Heart right ventricle (tissue), 16 donors: Measurements from ENCODE around the gene HERC3. TPM values are rescaled to one million over a fixed set of nuclear protein-coding genes. Genes with fewer than 3 reads are reported as not detected.
"Not testable (repeated sequence)": the region's sequence is repeated elsewhere in the genome, so short reads cannot be mapped to it uniquely, and the experiment has no call there.

Experiments used
- ATAC-seq, 8 donors: fragments of 200-7000 bp; cut with Tn5 transposase; one replicate each; pipeline ENCODE4 v1.9.1; 2020; ENCODE audit warnings: mild to moderate bottlenecking in 8 of 8, moderate library complexity in 8 of 8, moderate number of reproducible peaks in 1 of 8
- DNase-seq, 2 donors: peaks; one replicate each; pipeline ENCODE4 v3.0.0-alpha.2; 2020
- H3K27ac ChIP-seq, 10 donors: fragments of 200-600 bp; sonication (generic) in 2 of 10; one replicate each; pipeline versions ENCODE4 v1.5.0 to v1.8.0; 2020 to 2022; ENCODE audit warnings: mild to moderate bottlenecking in 3 of 10
- H3K27me3 ChIP-seq, 7 donors: fragments of 200-600 bp; one replicate each; pipeline ENCODE4 v1.8.0; 2021 to 2022; ENCODE audit warnings: mild to moderate bottlenecking in 2 of 7
- H3K36me3 ChIP-seq, 9 donors: fragments of 200-600 bp; sonication (generic) in 1 of 9; one replicate each; pipeline versions ENCODE4 v1.5.0 to v1.8.0; 2020 to 2022; ENCODE audit warnings: mild to moderate bottlenecking in 2 of 9
- H3K4me1 ChIP-seq, 9 donors: fragments of 200-600 bp; sonication (generic) in 1 of 9; one replicate each; pipeline versions ENCODE4 v1.5.0 to v1.8.0; 2020 to 2022; ENCODE audit warnings: mild to moderate bottlenecking in 4 of 9
- H3K4me3 ChIP-seq, 10 donors: fragments of 200-600 bp; sonication (generic) in 2 of 10; one replicate each; pipeline versions ENCODE4 v1.5.0 to v1.8.0; 2020 to 2022; ENCODE audit warnings: mild to moderate bottlenecking in 7 of 10, moderate library complexity in 2 of 10
- H3K9me3 ChIP-seq, 11 donors: fragments of 200-600 bp in 10 of 11; sonication (generic) in 2 of 11; one replicate each; pipeline versions ENCODE4 v1.5.0 to v1.8.0; 2013 to 2022; ENCODE audit warnings: mild to moderate bottlenecking in 2 of 11, control low read depth in 1 of 11, moderate library complexity in 1 of 11
- CTCF ChIP-seq, 9 donors: fragments of 200-600 bp; sonication (generic) in 2 of 9; IDR thresholded peaks; one replicate each; pipeline versions ENCODE4 v1.5.0 to v1.8.0; 2021 to 2022; ENCODE audit warnings: antibody characterized with exemption in 9 of 9, mild to moderate bottlenecking in 5 of 9, moderate library complexity in 1 of 9
- WGBS, 2 donors: extraction: QIAGEN DNeasy Blood & Tissue Kit; methylation state at CpG; one replicate each; pipeline ENCODE4 v1.1.7; 2013; ENCODE audit warnings: inconsistent platforms in 1 of 2; 5-methylcytosine and 5-hydroxymethylcytosine counted together
- intact Hi-C, 10 donors: fragments of 100-400 bp; cut with DNase I; formaldehyde crosslinking; loops; one replicate each; pipeline versions ENCODE4 v1.11.1 to v1.14.2; 2022
- polyA plus RNA-seq, 2 donors: library from polyadenylated mRNA; stranded (reverse); fragments of 200-250 nt; gene quantifications; one replicate each; pipeline ENCODE4 v1.2.3, GENCODE V29; 2013
- total RNA-seq, 10 donors: library from RNA; stranded (reverse); fragmentation: NEBNext Ultra II Directional in 3 of 10; extraction: Animal tissue kit (Norgen Biotek cat#: 25700) in 3 of 10; gene quantifications; one replicate each; pipeline versions ENCODE4 v1.2.1 to v1.2.4, GENCODE V29; 2021 to 2023
- donor health status: Arrhythmogenic right ventricular cardiomyopathy.
- donor health status: ischemic (EF 13 %, LVEDD 7.1; RV severe dilation, severe dysfunction).
- donor health status: healthy with polysubstance abuse.
- donor health status: DM: no; HTN: yes; CAD: no.
- donor health status: DM: no; HTN: no; CAD: no.
- donor health status: ischemic (EF 25% LVEDD 6.9; RV normal size, moderate dysfunction).
- donor health status: ischemic (EF 25% LVEDD 5.7; RV mildly dilated, moderate dysfunction).
- donor health status: healthy.
- donor health status: DM: yes; HTN: yes; CAD: no.
- donor health status: Ischemic cardiomyopathy.
- donor health status: ischemic (EF 35%, LVEDD 5.7; RV mildly dilated, moderate dysfunction).
- donor health status: nonischemic (EF 11% LVEDD 7.7; RV severe dilation, severe dysfunction).
- donor health status: DM: yes; HTN: yes; CAD: no.
- donor health status: PGD.
- donor health status: ischemic (EF 29% LVEDD 5.4; RV normal size, mild dysfunction).
- donor health status: nonischemic (EF 23%, LVEDD 6.1; RV moderate dilation, normal function).

Gene HERC3
- total and polyA plus RNA-seq, 12 donors, result 8.5 to 62.6 (median 46.5) TPM

- peak in 1 of 8 donors; percentile 11 for ATAC-seq
- Histone ChIP-seq H3K4me3 (no peak overlapping the region), H3K4me1 (peaks cover 17 to 71% (median 57%) of the 10 kb centered on the region in 9 donors), H3K27ac (peak overlapping the region in 7 of 10 donors; percentile 0 to 85 (median 71)), H3K36me3 (peaks cover 0 to 39% (median 17%) of the 10 kb centered on the region in 9 donors), H3K9me3 (no peaks in the 10 kb centered on the region), H3K27me3 (no peaks in the 10 kb centered on the region)
- TF ChIP-seq CTCF (IDR thresholded peaks at IDR 0.05), result no peak
- WGBS, 2 donors, result 78% methylated on average over 3 of the region's 3 CpGs
- no peak for DNase-seq
- intact Hi-C loops, result loop anchor here in 1 of 10 donors (2.0 kb wide), 1 partner anchor 71 kb away; no protein-coding TSS in a partner anchor
Measured at GRCh38 chr4:88609387-88609786, 17.1 kb downstream of the HERC3 start.

- H3K36me3 ChIP-seq, result peaks cover 0 to 39% (median 17%) of the 10 kb centered on the region in 9 donors
- not testable (repeated sequence) for H3K4me3 ChIP-seq, H3K27me3 ChIP-seq, ATAC-seq, H3K9me3 ChIP-seq, DNase-seq
- H3K4me1 ChIP-seq, result peaks cover 17 to 75% (median 59%) of the 10 kb centered on the region in 9 donors
- intact Hi-C loops, result loop anchor here in 2 of 10 donors (2.0 to 5.0 kb wide), 2 partner anchors 71 to 1087 kb away; no protein-coding TSS in a partner anchor
- peak overlapping the region in 9 of 10 donors; percentile 0 to 85 (median 71) for H3K27ac ChIP-seq
- 95 to 98% methylated on average over 5 of the region's 5 CpGs for WGBS, 2 donors
Measured at GRCh38 chr4:88609794-88610193, 17.5 kb downstream of the HERC3 start.

- Histone ChIP-seq H3K27me3 (no peaks in the 10 kb centered on the region), H3K4me1 (peaks cover 17 to 73% (median 62%) of the 10 kb centered on the region in 9 donors), H3K36me3 (peaks cover 0 to 38% (median 17%) of the 10 kb centered on the region in 9 donors), H3K4me3 (no peak overlapping the region), H3K27ac (peak overlapping the region; percentile 0 to 85 (median 70)), H3K9me3 (no peaks in the 10 kb centered on the region)
- 30 to 54% methylated on average over 5 of the region's 5 CpGs for WGBS, 2 donors
- DNase-seq (peak; percentile 50 to 56), ATAC-seq (peak; percentile 75 to 93 (median 86))
- intact Hi-C loops, result loop anchor here in 1 of 10 donors (5.0 kb wide), 1 partner anchor 1088 kb away; no protein-coding TSS in a partner anchor
- no peak for TF ChIP-seq CTCF (IDR thresholded peaks at IDR 0.05)
Measured at GRCh38 chr4:88610771-88611170, 18.5 kb downstream of the HERC3 start.

- peaks cover 0 to 11% (median 0%) of the 10 kb centered on the region in 9 donors for H3K36me3 ChIP-seq
- 13 to 21% methylated on average over 5 of the region's 5 CpGs for WGBS, 2 donors
- DNase-seq (no peak), ATAC-seq (peak in 6 of 8 donors; percentile 23 to 61 (median 38))
- no peaks in the 10 kb centered on the region for H3K27me3 ChIP-seq
- no peaks in the 10 kb centered on the region for H3K9me3 ChIP-seq
- H3K4me1 ChIP-seq, result peaks cover 17 to 94% (median 68%) of the 10 kb centered on the region in 9 donors
- peak overlapping the region; percentile 57 to 85 (median 72) for H3K27ac ChIP-seq
- TF ChIP-seq CTCF (IDR thresholded peaks at IDR 0.05), result no peak
- intact Hi-C loops, result loop anchor here in 1 of 10 donors (5.0 kb wide), 1 partner anchor 1091 kb away; no protein-coding TSS in a partner anchor
- peak overlapping the region in 2 of 10 donors; percentile 0 to 6 for H3K4me3 ChIP-seq
Measured at GRCh38 chr4:88613417-88613875, 21.2 kb downstream of the HERC3 start.

GRCh38 chr4:88614058-88614457, 21.8 kb downstream of the HERC3 start:
- peaks cover 17 to 94% (median 68%) of the 10 kb centered on the region in 9 donors for H3K4me1 ChIP-seq
- H3K4me3 ChIP-seq, result peak overlapping the region in 1 of 10 donors; percentile 0
- 93 to 100% methylated on average over 1 of the region's 1 CpG for WGBS, 2 donors
- DNase-seq (no peak), ATAC-seq (no peak)
- H3K36me3 ChIP-seq, result peaks cover 0 to 5% (median 0%) of the 10 kb centered on the region in 9 donors
- TF ChIP-seq CTCF (IDR thresholded peaks at IDR 0.05), result no peak
- no peaks in the 10 kb centered on the region for H3K9me3 ChIP-seq
- H3K27ac ChIP-seq, result peak overlapping the region in 7 of 10 donors; percentile 68 to 85 (median 74)
- intact Hi-C loops, result loop anchor here in 1 of 10 donors (5.0 kb wide), 1 partner anchor 1092 kb away; no protein-coding TSS in a partner anchor
- H3K27me3 ChIP-seq, result no peaks in the 10 kb centered on the region
